K562 (cell line): ENCODE results near the gene SMIM30. TPM values are rescaled to one million over a fixed set of nuclear protein-coding genes. Genes with fewer than 3 reads are reported as not detected.
A peak's percentile ranks its signal among the peaks of the same experiment; 100 is the strongest.

Experiments
- CHCHD3 ChIP-seq: fragments of 250-450 bp; sonication (Bioruptor Pico); IDR thresholded peaks from 2 replicates; pipeline ENCODE4 v2.1.2; 2022; ENCODE audit warnings: mild to moderate bottlenecking
- CSDE1 ChIP-seq, 2 experiments: fragments of 450-650 bp; IDR thresholded peaks; 2 replicates each; pipeline ENCODE4 v1.6.1; 2016; ENCODE audit warnings: mild to moderate bottlenecking in 1 of 2
- DEAF1 ChIP-seq: fragments of 450-650 bp; formaldehyde crosslinking; IDR thresholded peaks from 2 replicates; pipeline ENCODE4 v1.4.0; 2020; ENCODE audit warnings: mild to moderate bottlenecking, moderate library complexity
- E2F4 ChIP-seq: sonication (generic); formaldehyde crosslinking; IDR thresholded peaks from 2 replicates; pipeline ENCODE4 v1.8.0; 2022; ENCODE audit warnings: mild to moderate bottlenecking, low read depth, missing genetic modification reagents
- GABPB2 ChIP-seq: fragments of 250-450 bp; sonication (Bioruptor Pico); conservative IDR thresholded peaks from 2 replicates; pipeline ENCODE4 v1.5.1; 2021; ENCODE audit warnings: mild to moderate bottlenecking
- GTF2B ChIP-seq: IDR thresholded peaks from 2 replicates; pipeline ENCODE4 v1.6.1; 2011; ENCODE audit not compliant: insufficient read length; ENCODE audit errors: extremely low read depth
- HMG20B ChIP-seq: fragments of 250-450 bp; sonication (Bioruptor Pico); IDR thresholded peaks from 2 replicates; pipeline ENCODE4 v1.5.0; 2021; ENCODE audit warnings: mild to moderate bottlenecking
- ID3 ChIP-seq, 2 experiments: fragments of 250-450 bp in 1 of 2; fragments of 450-650 bp in 1 of 2; sonication (Bioruptor Pico) in 1 of 2; IDR thresholded peaks; 2 replicates each; pipeline versions ENCODE4 v1.6.1 to v1.8.0; 2016 to 2021; ENCODE audit warnings: mild to moderate bottlenecking in 2 of 2, moderate library complexity in 2 of 2, missing compliant biosample characterization in 1 of 2, missing genetic modification characterization in 1 of 2
- KAT7 ChIP-seq: sonication (generic); formaldehyde crosslinking; IDR thresholded peaks from 2 replicates; pipeline ENCODE4 v1.8.0; 2022; ENCODE audit warnings: missing genetic modification reagents, mild to moderate bottlenecking, borderline replicate concordance
- MBD2 ChIP-seq: sonication (generic); IDR thresholded peaks from 2 replicates; pipeline ENCODE4 v1.6.1; 2016; ENCODE audit warnings: low read depth, borderline replicate concordance
- MNT ChIP-seq, 2 experiments: fragments of 450-650 bp; conservative IDR thresholded peaks; 2 replicates each; pipeline ENCODE4 v1.6.1; 2017; ENCODE audit warnings: mild to moderate bottlenecking in 2 of 2, moderate library complexity in 2 of 2
- NR2C1 ChIP-seq, 2 experiments: fragments of 450-650 bp; IDR thresholded peaks; 2 replicates each; pipeline ENCODE4 v1.6.1; 2017; ENCODE audit warnings: mild to moderate bottlenecking in 2 of 2, antibody characterized with exemption in 1 of 2, inconsistent platforms in 1 of 2, missing compliant biosample characterization in 1 of 2, missing genetic modification characterization in 1 of 2
- TAF15 ChIP-seq: fragments of 200-400 bp; formaldehyde crosslinking; IDR thresholded peaks from 2 replicates; pipeline ENCODE4 v1.6.1; 2017; ENCODE audit warnings: mild to moderate bottlenecking, low read depth, low read length, moderate library complexity
- ZKSCAN8 ChIP-seq: fragments of 200-800 bp; sonication (Bioruptor generic); IDR thresholded peaks from 2 replicates; pipeline ENCODE4 v1.6.1; 2016; ENCODE audit warnings: missing genetic modification characterization, missing compliant biosample characterization
- polyA plus RNA-seq, 8 experiments: library from polyadenylated mRNA; depleted of rRNA in 4 of 8; stranded (reverse) in 5 of 8; unstranded in 3 of 8; fragments of >200 nt; fragmentation: Nextera tagmentation in 2 of 8; fragmentation: Illumina TruSeq in 1 of 8; extraction: Ambion mirVana in 2 of 8; extraction: Trizol in 1 of 8; gene quantifications; 2 replicates each; pipeline versions ENCODE4 v1.2.1 to v1.2.3, GENCODE V29; 2011 to 2014; ENCODE audit warnings: inconsistent platforms in 1 of 8, missing spikeins in 1 of 8
- total RNA-seq, 7 experiments: library from RNA; depleted of rRNA in 6 of 7; stranded (reverse); fragments of >200 nt in 6 of 7; fragmentation: Illumina TruSeq in 2 of 7; extraction: Trizol in 2 of 7; gene quantifications; 2 replicates each; pipeline versions ENCODE4 v1.2.1 to v1.2.3, GENCODE V29; 2011 to 2021; ENCODE audit warnings: low replicate concordance in 1 of 7
- TF ChIP-seq, protein P1 (sequence below): sonication (generic); formaldehyde crosslinking; IDR thresholded peaks from 2 replicates; pipeline ENCODE4 v1.8.0; 2022; ENCODE audit warnings: mild to moderate bottlenecking, missing genetic modification reagents
- TF ChIP-seq, protein P2 (sequence below): sonication (generic); formaldehyde crosslinking; IDR thresholded peaks from 2 replicates; pipeline ENCODE4 v1.8.0; 2022; ENCODE audit warnings: mild to moderate bottlenecking, missing genetic modification reagents, borderline replicate concordance

Gene SMIM30
- total and polyA plus RNA-seq, 9 of the 15 experiments (the other 6 are each of a cell fraction or from before 2014, with no cell fraction given), result 161 to 891 (median 316) TPM

GRCh38 chr7:113118074-113118959 is at the start of gene SMIM30 (continued):
- TF ChIP-seq, protein P1, sequence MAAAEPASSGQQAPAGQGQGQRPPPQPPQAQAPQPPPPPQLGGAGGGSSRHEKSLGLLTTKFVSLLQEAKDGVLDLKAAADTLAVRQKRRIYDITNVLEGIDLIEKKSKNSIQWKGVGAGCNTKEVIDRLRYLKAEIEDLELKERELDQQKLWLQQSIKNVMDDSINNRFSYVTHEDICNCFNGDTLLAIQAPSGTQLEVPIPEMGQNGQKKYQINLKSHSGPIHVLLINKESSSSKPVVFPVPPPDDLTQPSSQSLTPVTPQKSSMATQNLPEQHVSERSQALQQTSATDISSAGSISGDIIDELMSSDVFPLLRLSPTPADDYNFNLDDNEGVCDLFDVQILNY (CRISPR knock-in tag), result no peak
- TF ChIP-seq HMG20B (CRISPR knock-in tag) (no peak), ZKSCAN8 (peak; percentile 62; the same call in 1 of the 2 replicates), GTF2B (peak; percentile 18), TAF15 (no peak), MNT (conservative IDR thresholded peaks at IDR 0.05) (peak; percentile 72 to 89), KAT7 (CRISPR knock-in tag) (peak; percentile 79), DEAF1 (peak; percentile 14; the same call in 1 of the 2 replicates), ID3 (CRISPR knock-in tag; IDR thresholded peaks at IDR 0.05) (no peak), ID3 (tag; IDR thresholded peaks at IDR 0.05) (0 out of 2 replicates have a peak, but pooled peaks have one; percentile 47), MBD2 (peak; percentile 93), E2F4 (CRISPR knock-in tag) (no peak), CSDE1 (IDR thresholded peaks at IDR 0.05) (peak in 1 of 2 experiments; percentile 65; a peak in 1 of 4 replicates), NR2C1 (IDR thresholded peaks at IDR 0.05) (peak; percentile 75), NR2C1 (tag; IDR thresholded peaks at IDR 0.05) (peak; percentile 88), CHCHD3 (no peak), GABPB2 (no peak)
- TF ChIP-seq, protein P2, sequence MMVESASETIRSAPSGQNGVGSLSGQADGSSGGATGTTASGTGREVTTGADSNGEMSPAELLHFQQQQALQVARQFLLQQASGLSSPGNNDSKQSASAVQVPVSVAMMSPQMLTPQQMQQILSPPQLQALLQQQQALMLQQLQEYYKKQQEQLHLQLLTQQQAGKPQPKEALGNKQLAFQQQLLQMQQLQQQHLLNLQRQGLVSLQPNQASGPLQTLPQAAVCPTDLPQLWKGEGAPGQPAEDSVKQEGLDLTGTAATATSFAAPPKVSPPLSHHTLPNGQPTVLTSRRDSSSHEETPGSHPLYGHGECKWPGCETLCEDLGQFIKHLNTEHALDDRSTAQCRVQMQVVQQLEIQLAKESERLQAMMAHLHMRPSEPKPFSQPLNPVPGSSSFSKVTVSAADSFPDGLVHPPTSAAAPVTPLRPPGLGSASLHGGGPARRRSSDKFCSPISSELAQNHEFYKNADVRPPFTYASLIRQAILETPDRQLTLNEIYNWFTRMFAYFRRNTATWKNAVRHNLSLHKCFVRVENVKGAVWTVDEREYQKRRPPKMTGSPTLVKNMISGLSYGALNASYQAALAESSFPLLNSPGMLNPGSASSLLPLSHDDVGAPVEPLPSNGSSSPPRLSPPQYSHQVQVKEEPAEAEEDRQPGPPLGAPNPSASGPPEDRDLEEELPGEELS, result no peak
